ENCODE measurements around the gene NAV2.

DNA sequence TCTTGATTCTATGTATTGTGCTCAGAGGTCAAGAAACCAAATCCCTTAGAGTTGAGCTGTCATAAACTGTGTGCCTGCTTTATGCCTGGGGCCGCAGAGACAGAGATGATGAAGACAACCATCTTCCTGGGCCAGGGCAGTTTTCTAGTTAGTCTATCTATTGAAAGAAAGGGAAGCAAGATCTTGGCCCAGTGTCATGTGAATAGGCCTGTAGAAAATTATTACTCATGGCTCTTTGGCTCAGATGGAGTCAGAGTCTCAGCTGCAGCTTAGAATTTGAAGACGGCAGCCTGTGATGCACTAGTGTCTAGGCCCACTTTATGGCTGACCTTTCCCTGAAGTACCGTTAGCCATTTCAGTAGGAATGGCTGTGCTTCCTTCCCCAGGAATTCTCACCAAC lies 335.6 kb downstream of the NAV2 start:
- TF ChIP-seq, protein P1, sequence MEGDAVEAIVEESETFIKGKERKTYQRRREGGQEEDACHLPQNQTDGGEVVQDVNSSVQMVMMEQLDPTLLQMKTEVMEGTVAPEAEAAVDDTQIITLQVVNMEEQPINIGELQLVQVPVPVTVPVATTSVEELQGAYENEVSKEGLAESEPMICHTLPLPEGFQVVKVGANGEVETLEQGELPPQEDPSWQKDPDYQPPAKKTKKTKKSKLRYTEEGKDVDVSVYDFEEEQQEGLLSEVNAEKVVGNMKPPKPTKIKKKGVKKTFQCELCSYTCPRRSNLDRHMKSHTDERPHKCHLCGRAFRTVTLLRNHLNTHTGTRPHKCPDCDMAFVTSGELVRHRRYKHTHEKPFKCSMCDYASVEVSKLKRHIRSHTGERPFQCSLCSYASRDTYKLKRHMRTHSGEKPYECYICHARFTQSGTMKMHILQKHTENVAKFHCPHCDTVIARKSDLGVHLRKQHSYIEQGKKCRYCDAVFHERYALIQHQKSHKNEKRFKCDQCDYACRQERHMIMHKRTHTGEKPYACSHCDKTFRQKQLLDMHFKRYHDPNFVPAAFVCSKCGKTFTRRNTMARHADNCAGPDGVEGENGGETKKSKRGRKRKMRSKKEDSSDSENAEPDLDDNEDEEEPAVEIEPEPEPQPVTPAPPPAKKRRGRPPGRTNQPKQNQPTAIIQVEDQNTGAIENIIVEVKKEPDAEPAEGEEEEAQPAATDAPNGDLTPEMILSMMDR (IDR thresholded peaks at IDR 0.05): no peak
- no peak for TF ChIP-seq POLR2A (IDR thresholded peaks at IDR 0.05)

Measured in testis (tissue), 2 donors.